Epithelial cell of prostate (primary cell): ENCODE measurements around the gene OR5M8.

ENCODE experiments used
- DNase-seq: peaks from one replicate; pipeline ENCODE4 v3.0.0-alpha.2; 2011; ENCODE audit warnings: low read depth, low spot score
- H3K27ac ChIP-seq: fragments of 450-650 bp; 2 replicates; pipeline ENCODE4 v1.5.1; 2017; ENCODE audit warnings: mild to moderate bottlenecking

OR5M8 gene

DNA sequence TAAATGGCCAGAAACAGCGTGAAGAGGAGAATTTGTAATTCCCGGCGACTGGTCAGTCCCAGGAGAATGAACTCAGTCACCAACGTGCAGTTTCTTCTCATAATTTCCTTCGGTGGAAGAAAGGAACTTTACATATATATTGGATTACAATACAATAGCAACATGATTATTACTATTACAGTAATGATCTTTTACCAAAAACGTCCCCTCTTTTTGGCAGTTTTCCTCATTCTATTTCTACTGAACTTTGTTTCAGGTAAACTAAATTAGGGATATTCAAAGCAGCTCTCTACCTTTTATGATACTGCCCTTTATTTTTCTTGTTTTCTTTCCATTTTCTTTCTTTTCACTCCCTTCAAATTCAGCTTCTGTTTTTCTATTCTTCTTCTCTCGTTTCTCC is at the start of gene OR5M8:
OR5M8 (minus strand) TSS at position 101 of the 400 bp plus-strand sequence; CDS start at position 101, 0 bp downstream.
- no peak within 1 kb of the TSS for H3K27ac ChIP-seq
- no peak for DNase-seq

DNA sequence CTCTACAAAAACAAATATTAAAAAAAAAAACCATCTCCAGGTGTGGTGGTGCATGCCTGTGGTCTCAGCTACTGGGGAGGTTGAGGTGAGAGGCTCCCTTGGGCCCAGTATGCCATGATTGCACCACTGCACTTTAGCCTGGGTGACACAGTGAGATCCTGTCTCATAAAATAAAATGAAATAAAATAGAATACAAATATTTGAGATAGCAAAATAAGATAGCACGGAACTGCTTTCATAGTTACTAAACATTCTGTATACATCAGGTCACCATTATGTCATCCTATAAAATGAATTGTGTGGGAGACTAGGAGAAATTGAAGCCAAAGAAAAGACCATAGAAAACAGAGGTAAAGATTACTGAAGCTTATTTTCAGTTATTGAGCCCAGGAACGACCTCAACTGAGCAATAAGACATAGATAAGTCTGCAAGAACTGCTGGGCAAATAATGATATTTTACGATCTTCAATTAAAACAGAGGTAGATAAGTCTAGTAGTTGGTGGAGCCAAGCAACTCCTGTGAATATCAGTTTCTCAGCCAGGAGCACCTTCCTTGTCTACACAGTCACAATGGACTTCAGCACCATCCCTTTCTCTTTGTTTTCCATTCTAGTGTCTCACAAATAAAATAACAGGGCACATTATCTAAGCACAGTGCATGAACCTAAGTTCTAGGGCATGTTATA is 42.0 kb upstream of the OR5M8 start:
- no peak overlapping the region for H3K27ac ChIP-seq
- DNase-seq, result no peak

DNA sequence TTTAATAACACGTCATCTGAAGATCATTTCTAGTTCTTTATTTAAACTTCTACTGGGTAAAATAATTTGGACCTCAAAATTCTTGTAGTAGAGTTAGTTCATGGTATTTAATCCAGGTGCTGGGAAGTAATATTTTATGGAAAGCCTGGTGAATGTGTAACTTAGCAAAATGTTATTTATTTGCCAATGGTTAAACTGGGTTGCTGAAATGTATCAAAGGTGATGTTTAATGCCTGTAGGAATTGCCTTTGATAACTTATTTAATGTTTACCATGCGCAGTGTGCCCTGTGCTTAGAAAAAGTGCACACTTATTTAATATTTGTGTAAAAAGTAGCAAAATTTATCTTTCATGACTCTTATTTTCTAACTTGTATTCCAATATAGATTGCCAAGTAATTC is 40.7 kb upstream of the OR5M8 start:
- no peak overlapping the region for H3K27ac ChIP-seq
- no peak for DNase-seq

DNA sequence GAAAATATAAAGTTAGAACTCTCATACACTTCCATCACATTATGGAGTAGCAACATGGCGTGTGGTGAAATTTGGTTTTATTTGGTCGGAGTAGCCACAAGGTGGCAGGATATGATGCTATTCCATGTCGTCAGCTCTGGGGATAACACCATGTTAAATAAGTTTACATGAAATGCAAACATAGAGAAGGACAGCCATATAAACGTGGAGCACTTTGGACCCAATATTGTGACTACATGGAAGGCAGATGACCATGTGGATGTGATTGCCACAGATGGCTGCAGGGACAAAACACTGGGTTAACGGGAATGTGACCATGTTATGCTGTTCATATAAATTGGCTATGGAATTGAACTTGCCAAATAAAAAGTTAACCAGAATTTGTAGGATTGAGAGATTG is 30.8 kb upstream of the OR5M8 start:
- no peak for DNase-seq

DNA sequence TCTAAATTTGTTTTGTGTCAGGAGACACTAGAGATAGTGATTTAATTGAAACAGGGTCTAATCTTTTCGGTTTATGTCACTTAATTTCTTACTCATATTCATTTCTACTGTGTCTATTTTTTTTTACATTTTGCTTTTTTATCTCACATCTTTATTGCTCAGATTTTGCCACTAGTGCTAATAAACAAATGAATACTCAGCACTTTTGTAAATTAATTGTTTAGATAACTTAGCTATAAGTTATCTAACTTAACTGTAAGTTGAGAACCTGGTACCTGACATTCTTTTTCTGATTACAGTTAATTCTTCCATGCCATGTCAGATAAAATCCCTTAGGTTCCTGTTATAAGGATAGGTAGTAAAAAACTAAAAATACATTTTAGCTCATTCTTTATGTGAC is 22.1 kb upstream of the OR5M8 start:
- H3K27ac ChIP-seq, result no peak overlapping the region
- DNase-seq, result no peak

More for the DNA sequence above, 30.8 kb upstream of the OR5M8 start:
- no peak overlapping the region for H3K27ac ChIP-seq

DNA sequence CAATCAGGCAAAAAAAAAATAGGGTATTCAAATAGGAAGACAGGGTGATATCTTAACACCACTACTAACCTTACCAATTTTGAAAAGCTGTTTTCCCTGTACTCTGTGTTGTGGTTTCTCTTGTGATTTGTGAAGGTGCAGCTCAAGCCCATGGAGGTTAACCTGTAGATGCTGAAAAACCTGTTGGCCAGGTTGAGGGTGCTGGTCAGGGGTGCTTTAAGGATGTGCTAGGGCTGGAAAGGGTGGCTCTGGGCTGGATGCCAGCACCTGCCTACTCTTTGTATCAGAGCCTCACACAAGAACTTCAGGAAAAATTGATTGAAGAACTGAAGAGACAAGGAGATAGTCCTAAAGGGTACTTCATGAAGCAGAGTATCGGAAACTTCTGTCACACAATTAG is 18.3 kb upstream of the OR5M8 start:
- H3K27ac ChIP-seq, result no peak overlapping the region
- peak; percentile 0 for DNase-seq

DNA sequence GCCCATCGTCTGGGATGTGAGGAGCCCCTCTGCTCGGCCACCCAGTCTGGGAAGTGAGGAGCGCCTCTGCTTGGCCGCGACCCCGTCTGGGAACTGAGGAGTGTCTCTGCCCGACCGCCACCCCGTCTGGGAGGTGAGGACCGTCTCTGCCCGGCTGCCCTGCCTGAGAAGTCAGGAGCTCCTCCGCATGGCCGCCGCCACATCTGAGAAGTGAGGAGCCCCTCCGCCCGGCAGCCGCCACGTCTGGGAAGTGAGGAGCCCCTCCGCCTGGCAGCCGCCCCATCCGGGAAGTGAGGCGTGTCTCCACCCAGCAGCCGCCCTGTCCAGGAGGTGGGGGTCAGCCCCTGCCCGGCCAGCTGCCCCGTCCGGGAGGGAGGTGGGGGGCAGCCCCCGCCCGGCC is 5.8 kb upstream of the OR5M8 start:
- no peak for DNase-seq

DNA sequence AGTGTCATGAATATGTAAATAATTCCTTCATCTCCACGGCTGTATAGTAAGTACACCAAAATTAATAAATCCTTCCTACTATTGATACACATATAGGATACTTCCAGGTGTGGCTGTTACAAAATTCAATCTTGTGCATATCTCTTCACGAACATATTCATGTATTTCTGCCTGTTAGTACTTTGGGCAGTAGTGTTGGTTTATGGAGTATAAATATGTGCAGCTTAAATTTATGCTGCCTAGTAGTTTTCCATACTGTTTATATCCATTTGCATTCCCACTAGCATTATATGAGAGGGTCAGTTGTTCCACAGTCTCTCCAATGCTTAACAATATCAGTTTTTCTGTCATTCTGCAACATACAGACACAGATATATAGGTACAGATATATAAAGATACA is 3.9 kb upstream of the OR5M8 start:
- no peak for DNase-seq
- no peak overlapping the region for H3K27ac ChIP-seq

More for the DNA sequence above, 5.8 kb upstream of the OR5M8 start:
- H3K27ac ChIP-seq, result no peak overlapping the region

DNA sequence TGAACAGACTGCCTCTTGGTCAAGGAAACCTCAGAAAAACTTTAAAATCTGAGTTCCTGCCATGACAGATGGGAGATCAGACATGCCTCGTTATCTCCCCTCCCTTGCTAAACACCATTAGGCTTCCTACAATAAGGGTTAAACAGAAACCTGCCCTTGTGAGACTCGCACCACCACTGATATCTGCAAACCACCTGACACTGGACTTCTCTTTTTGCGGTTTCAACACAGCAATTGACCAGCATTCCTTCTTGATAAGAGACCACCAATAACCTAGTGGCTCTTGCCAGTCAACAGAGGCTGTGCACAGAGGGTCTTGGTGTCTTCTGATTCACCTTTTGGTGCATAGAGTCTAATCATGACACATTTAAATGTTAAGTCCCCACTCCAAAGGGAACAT is 4.4 kb downstream of the OR5M8 start:
- no peak overlapping the region for H3K27ac ChIP-seq
- DNase-seq, result no peak

DNA sequence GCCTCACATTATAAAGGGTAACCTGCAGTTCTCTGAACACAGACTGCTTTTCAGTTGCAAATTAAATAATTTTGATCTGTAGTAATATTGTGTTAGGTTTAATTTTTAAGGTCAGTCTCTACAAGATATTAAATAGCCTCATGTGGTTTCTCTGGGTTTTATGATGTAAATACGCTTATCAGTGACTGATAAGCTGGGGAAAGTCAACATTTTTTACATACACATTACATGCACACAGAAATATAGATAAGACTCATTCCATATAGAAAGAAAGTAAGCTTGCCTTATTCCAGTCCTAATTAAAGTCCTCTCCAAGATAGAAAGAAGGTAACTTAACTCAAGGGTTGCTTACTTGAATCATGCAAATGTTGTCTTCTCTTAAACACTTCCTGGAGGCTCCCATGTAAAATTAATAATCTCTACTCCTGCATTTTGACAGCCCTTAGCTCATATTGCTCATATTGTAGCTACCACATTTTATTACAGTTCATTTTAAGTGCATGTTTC is 16.4 kb downstream of the OR5M8 start:
- no peak overlapping the region for H3K27ac ChIP-seq
- DNase-seq, result no peak

DNA sequence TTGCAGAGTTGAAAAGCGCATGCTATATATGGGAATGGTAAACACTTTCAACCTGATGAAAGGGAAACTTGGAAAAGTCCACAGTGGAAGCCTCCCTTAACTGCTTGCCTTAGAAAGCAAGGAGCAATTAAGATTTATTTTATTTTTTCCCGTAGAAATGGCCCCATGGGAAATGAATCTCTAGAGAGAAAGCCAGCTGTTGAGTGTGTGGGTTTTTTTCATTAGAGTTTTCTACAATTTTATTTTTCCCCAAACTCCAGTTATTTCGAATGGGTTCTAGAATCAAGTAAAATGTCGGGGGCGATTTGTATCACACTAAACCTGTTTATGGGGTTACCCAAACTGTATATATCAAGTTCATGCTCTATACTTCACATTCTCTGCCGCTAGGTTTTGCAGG is 17.9 kb downstream of the OR5M8 start, which contains the start of gene OR5M3:
OR5M3 (minus strand) TSS at position 101 of the 400 bp plus-strand sequence. CDS start 2,855 bp downstream, outside the sequence.
- no peak for DNase-seq
- no peak within 1 kb of the TSS for H3K27ac ChIP-seq

DNA sequence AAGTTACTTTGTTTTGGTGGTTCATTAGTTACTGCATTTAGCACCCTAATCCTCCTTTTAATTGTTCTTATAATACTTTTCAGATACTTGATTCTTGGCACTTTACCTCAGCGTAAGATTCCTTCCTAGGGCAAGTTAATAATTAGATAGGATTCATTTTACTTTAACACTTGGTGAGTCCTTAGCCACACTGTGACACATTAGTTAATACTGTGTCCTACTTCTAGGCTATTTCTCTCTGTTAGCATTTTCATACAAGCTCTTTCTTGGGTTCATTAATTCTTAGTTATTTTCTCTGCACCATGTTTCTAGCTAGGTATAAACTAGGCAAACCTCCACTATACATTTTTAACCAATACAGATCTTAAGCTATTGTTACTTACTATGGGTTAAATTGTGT is 34.1 kb downstream of the OR5M8 start:
- no peak for DNase-seq
- H3K27ac ChIP-seq, result no peak overlapping the region

DNA sequence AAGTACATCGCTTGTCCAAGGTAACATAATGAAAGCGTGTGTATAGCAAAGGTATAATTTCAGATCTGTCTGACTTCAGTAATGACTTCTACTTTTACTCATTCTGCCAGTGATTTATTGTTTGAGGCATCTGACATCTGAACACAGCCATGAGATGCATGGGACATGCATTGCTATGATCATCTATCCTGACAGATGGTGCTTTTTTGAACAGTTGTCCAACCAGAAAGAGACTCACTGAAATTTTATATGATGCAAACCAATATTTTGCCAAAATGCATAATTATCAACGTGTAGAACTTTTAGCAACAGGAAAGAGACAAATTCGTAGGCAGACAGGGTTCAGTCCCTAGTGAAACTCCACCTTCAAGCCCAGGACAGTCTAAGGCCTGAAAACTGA is 37.6 kb downstream of the OR5M8 start:
- DNase-seq, result no peak
- H3K27ac ChIP-seq, result no peak overlapping the region
